Adrenal gland (tissue), 5 donors: ENCODE data around the gene ARF1.

ENCODE experiments used
- POLR2A ChIP-seq, 2 donors: fragments of 450-650 bp; IDR thresholded peaks; one replicate each; pipeline ENCODE4 v1.6.1; 2017; ENCODE audit warnings: antibody characterized with exemption in 2 of 2, mild to moderate bottlenecking in 2 of 2, moderate library complexity in 1 of 2
- TF ChIP-seq, protein P1 (sequence below), 6 experiments: fragments of 450-650 bp in 4 of 6; fragments of 200-600 bp in 2 of 6; sonication (generic) in 1 of 6; IDR thresholded peaks; 1 replicate in 5 of 6; 2 replicates in 1 of 6; pipeline versions ENCODE4 v1.5.1 to v1.8.0; 2016 to 2021; ENCODE audit warnings: antibody characterized with exemption in 6 of 6, mild to moderate bottlenecking in 2 of 6, moderate library complexity in 1 of 6
- donor health status: DM: no; HTN: no; CAD: no.

GRCh38 chr1:228145463-228146416 is 63.2 kb downstream of the ARF1 start:
- TF ChIP-seq, protein P1, sequence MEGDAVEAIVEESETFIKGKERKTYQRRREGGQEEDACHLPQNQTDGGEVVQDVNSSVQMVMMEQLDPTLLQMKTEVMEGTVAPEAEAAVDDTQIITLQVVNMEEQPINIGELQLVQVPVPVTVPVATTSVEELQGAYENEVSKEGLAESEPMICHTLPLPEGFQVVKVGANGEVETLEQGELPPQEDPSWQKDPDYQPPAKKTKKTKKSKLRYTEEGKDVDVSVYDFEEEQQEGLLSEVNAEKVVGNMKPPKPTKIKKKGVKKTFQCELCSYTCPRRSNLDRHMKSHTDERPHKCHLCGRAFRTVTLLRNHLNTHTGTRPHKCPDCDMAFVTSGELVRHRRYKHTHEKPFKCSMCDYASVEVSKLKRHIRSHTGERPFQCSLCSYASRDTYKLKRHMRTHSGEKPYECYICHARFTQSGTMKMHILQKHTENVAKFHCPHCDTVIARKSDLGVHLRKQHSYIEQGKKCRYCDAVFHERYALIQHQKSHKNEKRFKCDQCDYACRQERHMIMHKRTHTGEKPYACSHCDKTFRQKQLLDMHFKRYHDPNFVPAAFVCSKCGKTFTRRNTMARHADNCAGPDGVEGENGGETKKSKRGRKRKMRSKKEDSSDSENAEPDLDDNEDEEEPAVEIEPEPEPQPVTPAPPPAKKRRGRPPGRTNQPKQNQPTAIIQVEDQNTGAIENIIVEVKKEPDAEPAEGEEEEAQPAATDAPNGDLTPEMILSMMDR (IDR thresholded peaks at IDR 0.05), result no peak
- TF ChIP-seq POLR2A (IDR thresholded peaks at IDR 0.05), result no peak
